GM18502 (cell line): ENCODE results near the gene FIBCD1.
"Not testable (repeated sequence)": the region's sequence is repeated elsewhere in the genome, so short reads cannot be mapped to it uniquely, and the experiment has no call there.

Experiments
- ATAC-seq: cut with Tn5 transposase; IDR thresholded peaks from one replicate; pipeline ENCODE4 v1.9.1; 2021; ENCODE audit warnings: mild to moderate bottlenecking; ENCODE audit not compliant: unreplicated experiment, poor library complexity

Gene FIBCD1

DNA sequence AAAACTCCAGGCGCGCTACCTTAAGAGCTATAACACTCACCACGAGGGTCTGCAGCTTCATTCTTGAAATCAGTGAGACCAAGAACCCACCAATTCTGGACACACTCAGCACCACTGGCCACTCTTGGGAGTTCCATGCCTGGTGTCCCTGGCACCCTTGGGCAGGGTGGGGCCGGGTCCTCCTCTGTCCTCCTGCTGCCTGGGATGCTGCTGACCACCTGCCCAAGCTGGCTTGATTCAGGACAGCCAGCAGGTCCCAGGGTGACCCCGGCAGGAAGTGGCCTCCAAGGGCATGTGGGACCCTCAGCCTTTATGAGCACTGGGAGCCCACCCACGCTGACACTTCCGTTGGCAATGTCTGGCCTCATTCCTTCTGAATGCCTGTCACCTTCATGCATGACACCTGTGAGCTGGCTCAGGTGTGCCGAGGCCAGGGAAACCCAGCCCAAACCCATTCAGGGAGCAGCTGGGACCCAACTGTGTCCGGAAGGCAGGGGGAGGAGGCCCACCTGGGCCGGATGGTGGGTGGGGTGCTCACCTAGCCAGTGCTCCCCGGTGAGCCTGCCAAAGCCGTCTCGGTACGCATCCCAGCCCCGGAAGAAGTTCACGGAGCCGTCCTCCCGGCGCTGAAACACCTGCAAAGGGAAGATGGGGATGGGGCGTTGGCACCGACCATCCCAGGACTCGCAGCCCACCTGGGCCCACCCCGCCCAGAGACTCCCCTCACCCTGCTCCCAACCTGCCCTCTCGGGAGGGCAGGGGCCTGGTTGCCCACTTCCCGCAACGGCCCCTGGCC lies 27.6 kb downstream of the FIBCD1 start:
- no peak for ATAC-seq

GRCh38 chr9:130910670-130911069 lies 28.4 kb downstream of the FIBCD1 start:
- ATAC-seq = not testable (repeated sequence)

- not testable (repeated sequence) for ATAC-seq
These were observed 29.0 kb downstream of the FIBCD1 start for GRCh38 chr9:130910041-130910440.

- ATAC-seq = no peak
These were observed 30.1 kb downstream of the FIBCD1 start for GRCh38 chr9:130908878-130909355.

- ATAC-seq = no peak
These were observed 30.7 kb downstream of the FIBCD1 start for GRCh38 chr9:130908146-130908877.

DNA sequence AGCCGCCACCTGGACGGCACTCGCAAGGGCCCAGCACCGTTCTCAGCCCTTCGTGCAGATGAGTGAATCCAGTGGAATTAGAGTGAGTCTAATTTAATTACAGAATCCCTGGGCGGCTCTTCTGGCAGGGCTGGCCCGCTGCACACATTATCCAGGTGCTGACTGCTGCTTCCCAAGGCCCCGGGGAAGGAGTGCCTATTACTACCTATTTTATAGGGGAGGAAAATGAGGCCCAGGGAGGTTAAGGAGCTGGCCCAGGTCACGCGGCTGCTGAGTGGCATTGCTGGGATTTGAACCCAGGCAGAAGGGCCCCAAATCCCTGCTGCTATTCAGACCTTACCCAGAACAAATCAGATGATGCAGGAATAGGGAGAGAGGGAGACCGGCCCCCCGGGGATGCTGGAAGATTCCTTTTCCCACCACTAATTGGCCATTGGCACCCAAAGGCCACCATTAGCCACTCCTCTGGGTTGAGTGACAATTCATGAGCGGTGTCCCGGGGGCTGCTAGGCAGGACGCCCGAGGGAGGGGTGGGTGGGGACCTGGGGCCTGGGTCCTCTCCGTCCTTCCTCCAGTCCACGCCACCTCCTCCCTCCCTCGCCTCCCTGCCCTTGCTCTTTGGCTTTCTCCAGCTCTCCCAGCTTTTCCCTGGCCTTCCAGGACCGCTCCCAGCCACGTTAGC lies 32.2 kb downstream of the FIBCD1 start:
- ATAC-seq = no peak

DNA sequence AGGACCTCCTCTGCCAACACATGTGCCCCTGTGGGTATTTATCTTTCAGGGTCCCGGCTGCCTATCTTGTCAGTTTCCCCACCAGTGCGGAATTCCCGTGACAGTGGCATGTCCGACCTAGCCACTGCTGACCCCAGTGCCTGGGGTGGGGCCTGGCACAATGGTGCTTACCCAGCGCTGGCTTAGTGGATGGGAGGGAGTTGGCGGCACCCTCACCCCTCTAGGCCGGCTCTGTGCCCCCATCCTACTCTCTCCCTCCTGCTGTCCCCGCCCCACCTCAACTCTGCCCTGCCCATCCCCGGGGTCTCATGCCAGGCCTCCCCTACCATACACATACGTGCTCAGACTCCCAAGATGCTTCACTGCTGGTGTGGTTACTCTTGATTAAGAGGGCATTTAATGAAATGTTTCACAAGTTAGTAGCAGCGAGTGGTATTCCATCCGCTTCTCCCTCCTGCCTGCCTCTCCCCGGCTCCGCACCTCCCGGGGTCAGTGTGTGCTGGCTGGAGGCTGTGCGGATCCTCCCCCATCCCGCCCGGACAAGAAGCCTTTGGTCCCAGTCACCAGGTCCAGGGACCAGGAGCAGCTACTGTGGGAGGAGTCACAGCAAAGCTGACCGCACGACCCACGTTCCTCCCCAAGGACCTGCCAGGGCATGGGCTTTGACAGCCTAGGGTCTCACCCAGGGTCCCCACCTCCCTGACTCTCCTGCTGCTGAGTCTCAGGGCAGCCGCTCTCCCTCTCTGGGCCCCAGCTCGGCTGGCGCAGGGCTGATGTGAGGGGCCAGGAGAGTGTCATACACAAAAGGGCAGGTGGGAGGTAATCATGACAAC lies 32.9 kb downstream of the FIBCD1 start:
- ATAC-seq = no peak

GRCh38 chr9:130905125-130905901 lies 33.7 kb downstream of the FIBCD1 start:
- no peak for ATAC-seq

DNA sequence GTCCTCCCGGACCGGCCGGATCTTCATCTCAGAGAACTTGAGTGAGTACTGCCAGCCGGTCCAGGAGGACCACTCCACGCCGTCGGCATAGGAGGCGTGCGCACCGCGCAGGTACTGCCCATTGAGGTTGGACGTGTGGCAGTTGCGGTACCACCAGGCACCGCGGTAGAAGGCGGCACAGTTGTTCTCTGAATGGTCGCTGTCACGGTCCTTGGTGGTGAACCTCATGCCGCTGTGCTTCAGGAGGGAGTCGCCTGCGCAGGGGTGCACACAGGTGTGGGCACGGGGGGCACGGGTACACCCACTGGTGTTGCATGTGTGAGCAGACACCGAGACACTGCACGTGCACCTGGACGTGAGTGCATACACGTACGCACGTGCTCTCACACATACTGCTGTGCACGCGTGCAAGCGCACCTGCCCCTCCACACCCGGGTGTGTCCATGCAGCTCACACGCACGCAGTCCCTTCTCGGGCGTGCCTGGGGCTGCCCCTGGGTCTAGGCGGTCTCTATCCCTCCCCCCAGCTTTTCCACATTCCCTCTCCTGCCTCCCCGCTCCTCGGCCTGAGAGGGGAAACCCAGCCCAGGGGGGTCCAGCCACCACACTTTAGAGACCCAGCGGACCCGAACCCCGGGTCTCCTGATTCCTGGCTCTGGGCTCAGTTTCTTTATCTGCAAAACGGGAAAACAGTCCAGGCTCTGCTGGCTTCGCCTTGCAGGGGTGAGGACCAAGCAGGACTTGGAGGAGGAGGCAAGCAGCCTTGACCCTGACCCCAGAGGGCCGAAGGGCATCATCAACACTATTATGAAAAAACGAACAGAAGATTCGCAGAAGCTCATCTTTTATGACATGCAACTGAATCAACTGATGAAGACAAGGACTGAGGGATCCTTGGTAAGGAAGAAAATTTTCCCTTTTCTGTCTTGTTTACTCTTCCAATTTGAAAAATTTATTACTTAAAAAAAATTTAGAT lies 34.7 kb downstream of the FIBCD1 start:
- no peak for ATAC-seq

DNA sequence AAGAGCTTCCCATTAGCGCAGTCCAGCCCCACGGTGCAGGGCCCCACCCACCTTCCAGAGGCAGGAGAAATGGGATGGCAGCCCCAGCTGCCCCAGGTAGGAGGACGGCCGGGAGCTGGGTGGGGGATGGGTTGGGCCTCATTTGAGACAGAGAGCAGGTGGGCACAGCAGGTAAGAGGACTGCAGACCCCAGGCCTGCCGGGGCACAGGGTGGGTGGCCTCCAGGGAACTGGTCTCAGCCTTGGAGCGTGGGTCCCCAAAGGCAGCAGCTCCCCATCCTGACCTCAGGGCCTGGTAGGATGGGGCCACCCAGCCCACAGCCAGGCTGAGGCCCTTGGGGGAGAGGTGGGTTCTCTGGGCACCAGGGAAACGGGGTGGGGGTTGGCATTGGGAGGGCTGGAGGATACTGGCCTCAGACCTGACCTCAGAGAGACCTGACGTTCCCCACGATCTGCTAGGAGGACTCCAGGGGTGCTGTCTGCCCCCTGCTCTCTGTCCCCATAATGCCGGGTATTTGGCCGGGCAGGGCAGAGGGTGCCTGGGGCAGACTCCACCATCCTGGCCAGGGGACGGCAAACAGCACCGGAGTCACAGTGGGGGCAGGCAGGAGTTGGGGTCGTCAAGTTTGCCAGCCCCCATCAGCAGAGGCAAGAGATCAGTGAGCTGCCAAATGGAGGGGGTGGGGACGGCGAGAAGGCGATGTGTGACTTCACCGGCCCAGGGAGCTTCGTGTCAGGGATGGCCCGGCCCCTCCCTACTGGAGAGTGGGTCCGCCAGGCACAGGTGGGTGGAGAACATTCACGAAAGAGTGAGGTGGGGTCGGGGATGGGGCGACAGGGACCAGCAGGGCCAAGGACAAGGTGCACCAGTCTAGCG lies 35.6 kb downstream of the FIBCD1 start:
- ATAC-seq = no peak

DNA sequence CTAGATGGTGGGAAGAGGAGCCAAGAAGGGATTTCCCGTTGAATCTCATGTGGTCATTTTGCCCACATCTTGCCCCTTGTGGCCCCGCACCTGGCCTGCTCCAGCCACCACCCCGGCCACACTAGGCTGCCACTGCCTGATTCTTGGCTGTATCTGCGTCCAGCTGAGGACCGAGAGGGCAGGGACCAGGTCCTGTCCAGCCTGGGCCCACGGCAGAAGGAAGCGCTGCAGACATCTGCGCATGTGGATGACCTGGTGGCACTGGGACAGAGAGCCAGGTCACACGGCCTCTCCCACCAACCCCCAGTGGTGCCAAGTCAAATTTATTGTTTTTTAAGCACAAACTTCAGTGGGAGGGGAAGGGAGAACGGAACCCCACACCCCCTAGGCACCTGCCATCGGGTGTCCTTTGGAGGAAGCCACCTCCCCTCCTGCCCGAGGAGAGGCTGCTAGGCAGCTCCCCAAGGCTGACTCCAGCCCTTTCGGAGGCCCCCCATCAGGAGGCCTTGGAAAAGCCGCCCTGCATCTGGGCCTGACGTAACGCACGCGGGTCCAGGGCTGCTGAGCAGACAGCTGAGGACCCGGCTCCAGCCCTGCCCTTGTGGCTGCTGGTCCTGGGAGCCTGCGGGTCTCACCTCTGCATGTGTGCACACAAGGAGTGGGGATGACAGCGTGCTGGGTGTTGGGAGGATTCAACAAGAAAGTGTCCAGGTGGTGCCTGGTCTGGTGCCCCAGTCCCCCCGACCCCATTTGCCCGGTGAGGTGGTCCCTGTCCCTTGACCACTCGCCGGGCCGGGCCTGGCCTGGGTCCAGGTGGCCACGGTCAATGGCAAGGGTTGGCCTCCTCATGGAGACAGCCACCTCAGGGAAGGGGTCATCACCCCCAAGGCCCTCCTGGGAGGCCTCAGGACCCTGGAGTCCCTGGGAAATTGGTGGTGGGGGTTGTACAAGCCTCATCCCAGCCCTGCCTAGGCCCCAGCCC lies 36.6 kb downstream of the FIBCD1 start:
- ATAC-seq = no peak

DNA sequence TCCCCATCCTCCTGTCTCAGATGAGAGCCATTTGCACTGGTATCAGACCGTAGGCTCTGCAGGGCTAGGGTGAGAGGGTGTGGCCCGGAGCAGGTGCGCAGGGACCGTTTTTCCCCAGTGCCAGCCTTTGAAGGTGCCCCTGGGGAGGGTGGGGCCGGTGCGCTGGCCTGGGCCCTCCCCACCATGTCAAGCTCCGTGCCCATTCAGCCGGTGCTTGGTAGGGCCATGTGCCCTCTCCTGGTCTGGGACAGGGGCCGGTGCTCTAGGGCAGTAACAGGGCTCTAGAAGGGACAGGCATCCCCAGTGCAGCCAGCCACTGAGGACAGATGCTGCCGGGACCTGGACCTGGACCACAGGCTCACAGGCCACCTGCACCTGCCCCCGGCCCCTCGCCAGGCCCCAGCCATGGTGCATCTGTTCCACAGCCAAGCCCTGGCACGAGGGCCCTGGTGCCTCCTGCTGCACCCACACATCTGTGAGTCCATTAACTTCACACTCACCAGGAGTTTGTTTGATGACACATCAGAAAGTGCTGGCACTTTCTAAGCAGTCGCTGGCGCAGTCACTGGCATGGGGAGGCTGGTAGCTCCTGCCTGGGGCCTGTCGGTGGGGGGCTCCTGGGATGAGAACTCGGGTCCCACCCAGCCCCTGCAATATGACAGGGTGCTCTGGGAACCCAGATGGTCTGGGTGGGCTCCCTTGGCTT lies 37.4 kb downstream of the FIBCD1 start:
- no peak for ATAC-seq

DNA sequence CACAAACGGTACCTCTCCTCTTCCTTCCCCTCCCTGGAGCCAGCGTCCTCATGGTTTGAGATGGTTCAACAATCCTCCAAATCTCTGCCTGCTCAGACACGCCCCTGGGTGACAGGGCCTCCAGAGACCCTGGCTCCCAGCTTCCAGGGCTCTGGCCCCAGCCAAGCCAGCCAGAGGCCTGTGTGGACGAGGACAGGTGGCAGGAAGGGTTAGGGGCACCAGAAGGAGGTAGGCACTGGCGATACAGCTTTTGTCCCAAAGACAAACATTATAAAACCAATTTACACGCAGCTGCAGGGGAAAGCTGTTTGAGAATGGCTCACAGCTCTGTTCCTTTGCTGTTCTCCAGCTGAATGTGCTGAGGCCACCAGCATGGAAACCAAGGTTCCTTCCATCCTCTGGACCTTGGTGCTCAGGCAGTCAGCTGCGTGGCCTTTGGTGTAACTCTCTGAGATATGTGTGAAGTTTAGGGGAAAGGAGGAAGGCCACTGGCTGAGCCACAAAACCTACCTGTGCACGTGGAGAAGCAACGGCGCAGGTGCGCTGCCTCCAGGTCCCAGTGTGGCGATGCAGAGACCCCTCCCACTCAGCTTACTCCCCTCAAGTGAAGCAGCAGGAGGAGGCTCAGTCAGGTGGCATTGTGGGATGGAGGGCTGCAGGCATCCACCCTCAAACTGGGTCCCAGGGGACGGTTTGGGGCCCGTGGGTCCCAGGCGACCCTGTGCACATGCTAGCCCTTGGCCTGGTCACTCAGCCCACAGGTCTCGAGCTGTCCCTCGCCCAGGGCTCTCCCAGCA lies 38.1 kb downstream of the FIBCD1 start:
- ATAC-seq = no peak

DNA sequence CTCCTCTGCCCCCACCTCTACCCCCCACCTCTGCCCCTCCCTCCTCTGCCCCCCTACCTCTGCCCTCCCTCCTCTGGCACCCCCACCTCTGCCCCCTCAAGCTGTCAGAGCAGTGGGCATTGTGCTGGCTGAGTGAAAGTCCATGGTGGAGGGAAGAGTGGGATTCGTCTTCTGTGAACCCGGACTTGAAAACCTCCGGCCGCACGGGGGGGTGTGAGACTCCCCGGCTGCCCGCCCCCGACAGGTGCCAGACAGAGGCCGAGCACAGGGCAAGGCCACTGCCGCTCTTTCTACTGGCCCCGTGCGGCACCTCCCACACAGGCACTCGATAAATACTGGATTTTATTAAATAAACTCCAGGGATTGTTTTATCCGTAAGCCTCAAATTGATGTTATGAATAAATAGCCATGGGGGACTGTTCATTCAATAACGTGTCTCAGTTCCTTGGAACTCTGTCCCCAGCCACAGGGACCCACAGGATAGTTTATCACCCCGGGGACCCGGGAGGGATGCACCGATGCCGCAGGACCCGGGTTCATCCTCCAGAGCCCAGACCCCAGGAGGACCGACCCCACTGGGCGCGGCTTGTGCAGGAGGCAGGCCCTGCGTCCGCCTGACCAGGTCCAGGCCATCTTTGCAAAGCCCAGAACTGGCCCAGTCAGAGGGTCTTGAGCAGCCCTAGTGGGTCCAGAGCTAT lies 39.8 kb downstream of the FIBCD1 start:
- ATAC-seq = no peak
